AG08396 (cell line): ENCODE results near the gene C7orf57.
A peak's percentile ranks its signal among the peaks of the same experiment; 100 is the strongest.
"Not testable (repeated sequence)": the region's sequence is repeated elsewhere in the genome, so short reads cannot be mapped to it uniquely, and the experiment has no call there.

Source experiments
- DNase-seq: peaks from one replicate; pipeline ENCODE4 v3.0.0; 2012; ENCODE audit warnings: low spot score, mixed read lengths

C7orf57 gene

GRCh38 chr7:48035967-48036478 lies 680 bp downstream of the C7orf57 start:
- peak; percentile 43 for DNase-seq

GRCh38 chr7:48038815-48039506 lies 3.6 kb downstream of the C7orf57 start:
- no peak for DNase-seq

GRCh38 chr7:48040944-48041652 lies 5.8 kb downstream of the C7orf57 start:
- DNase-seq: no peak

- DNase-seq: no peak
Measured at GRCh38 chr7:48041653-48041970, 6.3 kb downstream of the C7orf57 start.

GRCh38 chr7:48042216-48042615 lies 6.9 kb downstream of the C7orf57 start:
- no peak for DNase-seq

GRCh38 chr7:48042636-48043035 lies 7.3 kb downstream of the C7orf57 start:
- DNase-seq: no peak

GRCh38 chr7:48045195-48045765 lies 9.9 kb downstream of the C7orf57 start:
- DNase-seq: no peak

GRCh38 chr7:48046458-48046857 lies 11.1 kb downstream of the C7orf57 start:
- no peak for DNase-seq

- DNase-seq: no peak
Measured at GRCh38 chr7:48048113-48048512, 12.8 kb downstream of the C7orf57 start.

- no peak for DNase-seq
Measured at GRCh38 chr7:48049850-48050249, 14.5 kb downstream of the C7orf57 start.

GRCh38 chr7:48052748-48053147 lies 17.4 kb downstream of the C7orf57 start:
- DNase-seq: no peak

- DNase-seq: no peak
Measured at GRCh38 chr7:48053736-48054135, 18.4 kb downstream of the C7orf57 start.

GRCh38 chr7:48058990-48059389 lies 23.6 kb downstream of the C7orf57 start:
- DNase-seq: no peak

GRCh38 chr7:48059706-48060105 lies 24.4 kb downstream of the C7orf57 start:
- no peak for DNase-seq

GRCh38 chr7:48063985-48064384 lies 28.6 kb downstream of the C7orf57 start:
- DNase-seq: no peak

- DNase-seq: no peak
Measured at GRCh38 chr7:48067475-48067874, 32.1 kb downstream of the C7orf57 start.

GRCh38 chr7:48074204-48074654 lies 38.9 kb downstream of the C7orf57 start:
- no peak for DNase-seq

- DNase-seq: no peak
Measured at GRCh38 chr7:48077423-48077822, 42.1 kb downstream of the C7orf57 start.

- no peak for DNase-seq
Measured at GRCh38 chr7:48078470-48078869, 43.1 kb downstream of the C7orf57 start.

- DNase-seq: not testable (repeated sequence)
Measured at GRCh38 chr7:48082378-48082777, 47.0 kb downstream of the C7orf57 start.

- DNase-seq: no peak
Measured at GRCh38 chr7:48083114-48083830, 47.9 kb downstream of the C7orf57 start.

GRCh38 chr7:48084727-48085432 lies 49.5 kb downstream of the C7orf57 start:
- DNase-seq: peak; percentile 89
